HK-2 (cell line): ENCODE data around the gene STK32C.
A peak's percentile ranks its signal among the peaks of the same experiment; 100 is the strongest.

ENCODE experiments used
- DNase-seq: peaks from one replicate; pipeline ENCODE4 v3.0.0-alpha.2; 2018; ENCODE audit not compliant: unreplicated experiment

STK32C gene

GRCh38 chr10:132307823-132308586, at the start of gene STK32C:
Gene STK32C (minus strand): TSS chr10:132307950. CDS start chr10:132307833, 117 bp downstream.
- peak; percentile 99 for DNase-seq

GRCh38 chr10:132356621-132357195, 49.0 kb upstream of the STK32C start:
- no peak for DNase-seq

GRCh38 chr10:132355754-132356153, 48.0 kb upstream of the STK32C start:
- DNase-seq, result no peak

- DNase-seq, result no peak
These were observed 47.5 kb upstream of the STK32C start for GRCh38 chr10:132355297-132355696.

- DNase-seq, result no peak
These were observed 46.8 kb upstream of the STK32C start for GRCh38 chr10:132354356-132355094.

- no peak for DNase-seq
These were observed 46.0 kb upstream of the STK32C start for GRCh38 chr10:132353456-132354355.

- peak; percentile 67 for DNase-seq
These were observed 44.9 kb upstream of the STK32C start for GRCh38 chr10:132352462-132353308.

GRCh38 chr10:132351611-132352010, 43.9 kb upstream of the STK32C start:
- DNase-seq, result no peak

- no peak for DNase-seq
These were observed 43.2 kb upstream of the STK32C start for GRCh38 chr10:132350946-132351345.

GRCh38 chr10:132350391-132350790, 42.6 kb upstream of the STK32C start:
- DNase-seq, result no peak

GRCh38 chr10:132349766-132350165, 42.0 kb upstream of the STK32C start:
- DNase-seq, result no peak

- no peak for DNase-seq
These were observed 40.1 kb upstream of the STK32C start for GRCh38 chr10:132347931-132348267.

GRCh38 chr10:132347211-132347930, 39.6 kb upstream of the STK32C start:
- DNase-seq, result no peak

- no peak for DNase-seq
These were observed 39.1 kb upstream of the STK32C start for GRCh38 chr10:132346806-132347205.

- DNase-seq, result no peak
These were observed 37.6 kb upstream of the STK32C start for GRCh38 chr10:132345345-132345744.

GRCh38 chr10:132344386-132344785, 36.6 kb upstream of the STK32C start:
- no peak for DNase-seq

GRCh38 chr10:132342553-132342952, 34.8 kb upstream of the STK32C start:
- DNase-seq, result no peak

GRCh38 chr10:132341781-132342180, 34.0 kb upstream of the STK32C start:
- DNase-seq, result no peak

GRCh38 chr10:132341017-132341416, 33.3 kb upstream of the STK32C start:
- DNase-seq, result no peak

- no peak for DNase-seq
These were observed 31.5 kb upstream of the STK32C start for GRCh38 chr10:132339276-132339675.
